Astrocyte of the cerebellum (primary cell): ENCODE measurements around the gene LUC7L2.

Experiments
- DNase-seq: peaks from one replicate; pipeline ENCODE4 v3.0.0-alpha.2; 2011; ENCODE audit warnings: low read depth
- H3K4me3 ChIP-seq: 2 replicates; pipeline ENCODE4 v1.5.1; 2011; ENCODE audit warnings: mild to moderate bottlenecking, low read depth, low read length, moderate library complexity
- CTCF ChIP-seq: IDR thresholded peaks from 2 replicates; pipeline ENCODE4 v1.5.1; 2012; ENCODE audit warnings: low read length, low read depth, moderate library complexity, mild to moderate bottlenecking; ENCODE audit errors: missing control alignments
- in situ Hi-C: cut with HindIII; loops from 2 replicates; pipeline ENCODE4 v1.10.0; 2017; ENCODE audit warnings: low sequenced_read_pairs

The LUC7L2 gene

GRCh38 chr7:139389774-139390173, 30.1 kb downstream of the LUC7L2 start:
- DNase-seq: no peak
- no peak for TF ChIP-seq CTCF
- H3K4me3 ChIP-seq: no peak overlapping the region
- in situ Hi-C loops: loop anchor here (5.0 kb wide), 1 partner anchor 108 kb away; no protein-coding TSS in a partner anchor

DNA sequence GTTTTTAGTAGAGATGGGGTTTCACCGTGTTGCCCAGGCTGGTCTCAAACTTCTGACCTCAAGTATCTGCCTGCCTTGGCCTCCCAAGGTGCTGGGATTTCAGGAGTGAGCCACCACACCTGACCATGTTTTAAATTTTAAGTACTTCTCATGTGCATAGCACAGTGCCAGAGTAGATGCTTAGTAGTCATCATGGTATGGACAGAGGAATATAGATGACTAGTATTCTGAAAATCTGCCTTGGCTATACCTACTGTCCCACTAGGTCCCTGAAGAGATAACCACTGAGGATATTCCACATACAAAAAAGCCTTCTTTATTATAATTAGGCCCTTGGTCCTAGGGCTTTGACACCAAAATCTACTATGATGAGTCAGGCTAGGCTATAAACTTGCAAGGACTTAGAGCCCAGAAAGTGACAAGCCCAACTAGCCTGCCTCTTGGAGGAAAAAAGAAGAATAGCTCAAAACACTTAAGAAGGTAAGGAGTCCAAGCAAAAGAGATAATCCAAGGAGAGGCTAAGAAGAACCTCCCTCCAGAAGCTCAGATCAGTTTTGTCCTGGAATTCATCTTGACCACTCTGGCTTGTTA, 34.0 kb downstream of the LUC7L2 start:
- no peak overlapping the region for H3K4me3 ChIP-seq
- TF ChIP-seq CTCF: no peak
- no peak for DNase-seq
- in situ Hi-C loops: loop anchor here (5.0 kb wide), 1 partner anchor 104 kb away; no protein-coding TSS in a partner anchor

DNA sequence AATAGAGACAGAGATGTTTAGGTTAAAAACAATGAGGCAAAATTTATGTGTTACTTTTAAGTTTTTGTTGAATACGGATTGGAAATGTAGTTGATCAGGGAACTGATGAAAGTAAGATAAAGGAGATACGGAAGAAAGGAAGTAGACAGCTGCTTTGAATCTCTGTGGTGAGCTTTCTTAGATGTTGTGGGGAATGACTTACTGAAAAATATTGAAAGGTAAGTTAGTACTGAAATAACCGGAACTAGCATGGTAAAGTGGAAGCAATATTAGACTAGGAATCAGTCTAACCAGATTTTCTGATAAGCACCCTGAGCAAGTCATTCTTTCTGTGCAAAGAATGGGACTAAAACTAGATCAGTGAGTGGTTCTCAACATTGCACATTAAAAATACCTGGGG, 34.8 kb downstream of the LUC7L2 start:
- DNase-seq: no peak
- no peak overlapping the region for H3K4me3 ChIP-seq
- TF ChIP-seq CTCF: no peak
- in situ Hi-C loops: loop anchor here (5.0 kb wide), 1 partner anchor 103 kb away; no protein-coding TSS in a partner anchor

DNA sequence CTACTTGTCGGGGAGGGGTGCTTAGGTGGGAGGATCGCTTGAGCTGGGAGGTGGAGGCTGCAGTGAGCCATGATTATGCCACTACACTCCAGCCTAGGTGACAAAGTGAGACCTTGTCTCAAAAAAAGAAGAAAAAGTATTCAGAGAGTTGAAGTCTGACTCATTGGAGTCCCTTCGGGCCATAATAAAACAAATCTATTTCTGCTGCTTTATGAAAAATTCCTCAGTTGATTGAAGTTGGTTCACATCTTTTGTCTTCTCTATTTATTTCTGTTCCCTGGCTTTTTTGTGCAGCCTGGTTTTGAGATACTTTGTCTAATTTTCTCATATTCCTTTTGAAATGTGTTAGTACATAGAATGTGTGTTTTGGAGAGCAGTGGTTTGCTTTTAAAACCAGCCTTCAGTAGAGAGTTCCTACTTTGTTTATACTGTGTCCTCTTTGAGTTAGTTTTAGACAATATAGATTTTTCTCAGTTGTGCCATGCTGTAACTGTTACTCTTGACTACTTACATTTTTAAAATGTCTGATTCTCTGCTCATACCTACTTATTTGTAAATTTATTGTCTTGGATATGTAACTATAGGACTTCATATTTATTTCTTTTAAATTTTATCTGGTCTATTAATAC, 36.7 kb downstream of the LUC7L2 start:
- H3K4me3 ChIP-seq: no peak overlapping the region
- in situ Hi-C loops: no loop called here
- TF ChIP-seq CTCF: no peak
- DNase-seq: no peak

GRCh38 chr7:139397192-139397591, 37.5 kb downstream of the LUC7L2 start:
- no peak for TF ChIP-seq CTCF
- no peak overlapping the region for H3K4me3 ChIP-seq
- DNase-seq: no peak
- in situ Hi-C loops: no loop called here

GRCh38 chr7:139403601-139404000, 43.9 kb downstream of the LUC7L2 start:
- no peak overlapping the region for H3K4me3 ChIP-seq
- in situ Hi-C loops: no loop called here
- DNase-seq: no peak
- TF ChIP-seq CTCF: no peak
